ENCODE data around the gene TSPAN5.

DNA sequence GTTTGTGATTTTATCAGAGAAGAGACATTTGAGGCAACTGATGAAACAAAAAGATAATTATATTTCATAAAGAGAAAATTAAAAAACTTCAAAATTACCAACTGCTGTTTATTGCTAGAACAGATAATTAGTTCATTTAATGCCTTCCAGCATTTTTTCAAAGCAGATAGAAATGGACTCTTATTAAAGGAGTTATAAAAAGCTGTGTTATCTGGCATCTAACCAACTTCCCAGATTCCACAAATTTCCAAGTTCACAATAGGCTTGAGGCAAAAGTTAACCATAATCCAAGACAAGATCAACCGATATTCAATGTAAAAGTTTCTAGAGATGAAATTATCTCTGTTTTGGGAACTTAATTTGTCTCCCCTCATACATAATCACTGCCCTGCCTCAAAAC lies 152.4 kb downstream of the TSPAN5 start:
- no peak for TF ChIP-seq CTCF (IDR thresholded peaks at IDR 0.05)
- no peak for TF ChIP-seq MAX (IDR thresholded peaks at IDR 0.05; ENCODE audit: low read depth)
- TF ChIP-seq MXI1 (IDR thresholded peaks at IDR 0.05; ENCODE audit: low read depth, low read length): no peak
- no peak for TF ChIP-seq RXRA (IDR thresholded peaks at IDR 0.05; ENCODE audit: borderline replicate concordance, low read depth)
- no peak for TF ChIP-seq SMC3 (IDR thresholded peaks at IDR 0.05; ENCODE audit: low read depth, low read length)
- no peak for TF ChIP-seq EZH2phosphoT487 (IDR thresholded peaks at IDR 0.05; ENCODE audit: borderline replicate concordance, low read depth)
- TF ChIP-seq POLR2AphosphoS5 (IDR thresholded peaks at IDR 0.05; ENCODE audit: low read depth, low read length): no peak
- no peak for TF ChIP-seq FOXM1 (IDR thresholded peaks at IDR 0.05; ENCODE audit: low read depth)
- TF ChIP-seq SIN3A (IDR thresholded peaks at IDR 0.05; ENCODE audit: borderline replicate concordance, low read depth, low read length): no peak
- TF ChIP-seq TAF1 (IDR thresholded peaks at IDR 0.05; ENCODE audit: borderline replicate concordance, low read depth, low read length): no peak
- TF ChIP-seq EP300 (IDR thresholded peaks at IDR 0.05; ENCODE audit: borderline replicate concordance in 1 of 2, low read depth in 1 of 2, low read length in 1 of 2): no peak
- no peak for TF ChIP-seq FOXJ3 (CRISPR knock-in tag; IDR thresholded peaks at IDR 0.05)
- no peak for TF ChIP-seq RCOR1 (IDR thresholded peaks at IDR 0.05; ENCODE audit: low read length)
- TF ChIP-seq YY1 (IDR thresholded peaks at IDR 0.05; ENCODE audit: low read depth): no peak

Measured in SK-N-SH (cell line).